ENCODE data around the gene HOXB6. TPM values are rescaled to one million over a fixed set of nuclear protein-coding genes. Genes with fewer than 3 reads are reported as not detected.

The HOXB6 gene
- total and polyA plus RNA-seq, 4 donors = 5.3 to 7.5 (median 5.7) TPM

DNA sequence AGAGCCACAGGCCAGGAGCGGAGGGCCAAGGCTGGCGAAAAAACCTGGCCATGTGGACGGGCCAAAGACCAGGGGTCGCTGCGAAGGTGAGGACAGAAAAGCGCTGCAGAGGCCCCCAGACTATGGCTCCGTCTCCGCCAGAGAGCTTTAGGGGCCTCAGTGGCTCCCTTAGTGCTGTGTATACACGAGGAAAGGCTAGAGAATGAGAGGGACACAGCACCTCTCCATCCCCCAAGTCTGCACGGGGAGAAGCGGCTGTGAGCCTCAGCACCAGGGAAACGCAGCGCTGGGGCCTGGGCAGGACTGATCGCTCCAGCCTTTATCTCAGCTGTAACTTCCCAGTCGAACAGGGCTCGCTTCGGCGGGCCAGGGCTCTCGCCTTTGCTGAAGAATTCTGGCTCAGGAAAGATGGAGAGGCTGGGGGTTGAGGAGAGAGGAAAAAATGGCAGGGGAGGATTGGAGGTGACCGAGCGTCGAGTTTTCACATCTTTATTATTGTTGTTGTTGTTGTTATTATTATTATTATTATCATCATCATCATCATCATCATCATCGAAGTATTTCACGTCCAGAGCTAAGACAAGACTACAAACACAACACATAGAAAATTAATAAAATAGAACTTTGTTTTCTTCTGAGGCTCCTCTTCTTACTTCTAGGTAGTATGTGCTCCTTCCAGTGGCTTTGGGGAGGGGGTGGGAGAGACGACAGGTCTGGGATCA is 9.3 kb downstream of the HOXB6 start:
- peaks cover 0 to 52% (median 6%) of the 10 kb centered on the region in 5 donors for H3K4me1 ChIP-seq (ENCODE audit: control insufficient read depth in 5 of 5, insufficient read depth in 5 of 5, low read length in 5 of 5)
- DNase-seq (peak in 2 of 3 donors; percentile 46 to 59), ATAC-seq (ENCODE audit: insufficient read depth, low FRiP score) (no peak)
- H3K36me3 ChIP-seq (ENCODE audit: control insufficient read depth in 4 of 4, insufficient read depth in 4 of 4, low read length in 4 of 4) = peaks cover 0 to 17% (median 3%) of the 10 kb centered on the region in 4 donors
- H3K4me3 ChIP-seq = no peak overlapping the region
- peaks cover 4 to 78% (median 11%) of the 10 kb centered on the region in 3 donors for H3K27me3 ChIP-seq (ENCODE audit: control insufficient read depth in 3 of 3, insufficient read depth in 3 of 3, low read length in 2 of 3)
- H3K9ac ChIP-seq (ENCODE audit: insufficient read depth in 1 of 2, low read length in 2 of 2) = peak overlapping the region in 1 of 2 donors; percentile 54
- H3K9me3 ChIP-seq (ENCODE audit: control insufficient read depth in 4 of 4, insufficient read depth in 3 of 4, low read length in 3 of 4) = no peaks in the 10 kb centered on the region
- WGBS, 2 donors = 57 to 79% methylated on average over 25 of the region's 25 CpGs
- H3K27ac ChIP-seq (ENCODE audit: low read depth in 1 of 2, low read length in 1 of 2) = peak overlapping the region in 1 of 2 donors; percentile 12
- TF ChIP-seq, protein P1, sequence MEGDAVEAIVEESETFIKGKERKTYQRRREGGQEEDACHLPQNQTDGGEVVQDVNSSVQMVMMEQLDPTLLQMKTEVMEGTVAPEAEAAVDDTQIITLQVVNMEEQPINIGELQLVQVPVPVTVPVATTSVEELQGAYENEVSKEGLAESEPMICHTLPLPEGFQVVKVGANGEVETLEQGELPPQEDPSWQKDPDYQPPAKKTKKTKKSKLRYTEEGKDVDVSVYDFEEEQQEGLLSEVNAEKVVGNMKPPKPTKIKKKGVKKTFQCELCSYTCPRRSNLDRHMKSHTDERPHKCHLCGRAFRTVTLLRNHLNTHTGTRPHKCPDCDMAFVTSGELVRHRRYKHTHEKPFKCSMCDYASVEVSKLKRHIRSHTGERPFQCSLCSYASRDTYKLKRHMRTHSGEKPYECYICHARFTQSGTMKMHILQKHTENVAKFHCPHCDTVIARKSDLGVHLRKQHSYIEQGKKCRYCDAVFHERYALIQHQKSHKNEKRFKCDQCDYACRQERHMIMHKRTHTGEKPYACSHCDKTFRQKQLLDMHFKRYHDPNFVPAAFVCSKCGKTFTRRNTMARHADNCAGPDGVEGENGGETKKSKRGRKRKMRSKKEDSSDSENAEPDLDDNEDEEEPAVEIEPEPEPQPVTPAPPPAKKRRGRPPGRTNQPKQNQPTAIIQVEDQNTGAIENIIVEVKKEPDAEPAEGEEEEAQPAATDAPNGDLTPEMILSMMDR (IDR thresholded peaks at IDR 0.05; ENCODE audit: control extremely low read depth, extremely low read depth) = no peak

DNA sequence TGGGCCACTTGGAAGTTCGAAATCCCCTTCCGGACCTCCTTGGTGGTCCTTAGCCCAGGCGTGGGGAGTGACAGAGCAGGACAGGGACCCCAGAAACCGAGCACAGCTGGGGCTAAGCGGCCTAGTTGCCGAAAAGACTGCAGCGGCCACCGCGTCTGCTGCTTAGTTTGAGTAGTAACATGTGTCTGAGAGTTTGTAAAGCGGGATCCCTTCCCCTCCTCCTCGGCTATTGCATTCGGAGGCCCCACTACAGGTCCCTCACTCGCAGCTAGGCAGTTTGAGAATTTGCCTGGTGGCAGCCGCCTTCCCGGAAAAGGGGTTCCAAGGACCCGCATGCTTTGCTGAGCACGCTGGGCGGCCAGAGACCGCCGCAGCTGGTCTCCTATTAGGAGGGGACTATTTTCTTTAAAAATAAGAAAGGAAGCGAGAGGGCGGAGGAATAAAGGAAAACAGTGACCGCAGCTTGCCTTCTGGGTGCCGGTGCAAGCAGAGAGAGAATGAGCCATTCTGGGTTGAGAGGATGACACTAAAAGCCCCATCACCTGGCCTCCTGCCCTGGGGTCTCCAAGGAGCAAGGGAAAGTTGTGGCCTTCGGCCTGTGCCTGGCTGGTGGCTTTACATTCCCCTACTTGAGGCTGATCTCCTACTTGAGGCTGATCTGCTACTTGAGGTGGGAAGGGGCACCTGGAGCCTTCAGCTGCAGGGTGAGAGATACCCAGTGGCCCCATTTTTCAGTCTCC is 10.1 kb downstream of the HOXB6 start:
- Histone ChIP-seq H3K9me3 (ENCODE audit: control insufficient read depth in 4 of 4, insufficient read depth in 3 of 4, low read length in 3 of 4) (no peaks in the 10 kb centered on the region), H3K4me3 (no peak overlapping the region), H3K4me1 (ENCODE audit: control insufficient read depth in 5 of 5, insufficient read depth in 5 of 5, low read length in 5 of 5) (peaks cover 0 to 58% (median 6%) of the 10 kb centered on the region in 5 donors), H3K36me3 (ENCODE audit: control insufficient read depth in 4 of 4, insufficient read depth in 4 of 4, low read length in 4 of 4) (peaks cover 0 to 19% (median 3%) of the 10 kb centered on the region in 4 donors), H3K27ac (ENCODE audit: low read depth in 1 of 2, low read length in 1 of 2) (peak overlapping the region in 1 of 2 donors; percentile 55), H3K27me3 (ENCODE audit: control insufficient read depth in 3 of 3, insufficient read depth in 3 of 3, low read length in 2 of 3) (peaks cover 7 to 70% (median 11%) of the 10 kb centered on the region in 3 donors), H3K9ac (ENCODE audit: insufficient read depth in 1 of 2, low read length in 2 of 2) (peak overlapping the region; percentile 46 to 88)
- WGBS, 2 donors = 42 to 64% methylated on average over 25 of the region's 25 CpGs
- ATAC-seq (ENCODE audit: insufficient read depth, low FRiP score) (no peak), DNase-seq (peak; percentile 71 to 82 (median 82))
- TF ChIP-seq, protein P1 (IDR thresholded peaks at IDR 0.05; ENCODE audit: control extremely low read depth, extremely low read depth) = no peak

- peak overlapping the region in 1 of 2 donors; percentile 55 for H3K27ac ChIP-seq (ENCODE audit: low read depth in 1 of 2, low read length in 1 of 2)
- TF ChIP-seq, protein P1 (IDR thresholded peaks at IDR 0.05; ENCODE audit: control extremely low read depth, extremely low read depth) = peak; percentile 89
- H3K36me3 ChIP-seq (ENCODE audit: control insufficient read depth in 4 of 4, insufficient read depth in 4 of 4, low read length in 4 of 4) = peaks cover 0 to 19% (median 3%) of the 10 kb centered on the region in 4 donors
- no peaks in the 10 kb centered on the region for H3K9me3 ChIP-seq (ENCODE audit: control insufficient read depth in 4 of 4, insufficient read depth in 3 of 4, low read length in 3 of 4)
- peak overlapping the region; percentile 46 to 99 for H3K9ac ChIP-seq (ENCODE audit: insufficient read depth in 1 of 2, low read length in 2 of 2)
- 9 to 16% methylated on average over 36 to 37 of the region's 37 CpGs for WGBS, 2 donors
- peaks cover 0 to 58% (median 6%) of the 10 kb centered on the region in 5 donors for H3K4me1 ChIP-seq (ENCODE audit: control insufficient read depth in 5 of 5, insufficient read depth in 5 of 5, low read length in 5 of 5)
- H3K4me3 ChIP-seq = no peak overlapping the region
- H3K27me3 ChIP-seq (ENCODE audit: control insufficient read depth in 3 of 3, insufficient read depth in 3 of 3, low read length in 2 of 3) = peaks cover 7 to 68% (median 11%) of the 10 kb centered on the region in 3 donors
- ATAC-seq (ENCODE audit: insufficient read depth, low FRiP score) (peak; percentile 66), DNase-seq (peak; percentile 97 to 100 (median 99))
These were observed 10.8 kb downstream of the HOXB6 start for GRCh38 chr17:48593840-48594537.
